Liver (tissue), 9 donors: ENCODE data around the gene THAP10. TPM values are rescaled to one million over a fixed set of nuclear protein-coding genes. Genes with fewer than 3 reads are reported as not detected.

Source experiments
- DNase-seq: peaks from one replicate; pipeline ENCODE4 v3.0.0-alpha.2; 2017; ENCODE audit warnings: low spot score
- H3K27ac ChIP-seq, 2 donors: one replicate each; pipeline ENCODE4 v1.7.0; 2013; ENCODE audit warnings: inconsistent platforms in 2 of 2, low read length in 2 of 2, control low read depth in 1 of 2, low read depth in 1 of 2, mild to moderate bottlenecking in 1 of 2
- H3K27me3 ChIP-seq, 4 donors: one replicate each; pipeline versions ENCODE4 v1.6.1 to v1.7.0; 2013; ENCODE audit warnings: low read length in 3 of 4, inconsistent platforms in 1 of 4, mild to moderate bottlenecking in 1 of 4, moderate library complexity in 1 of 4; ENCODE audit not compliant: control insufficient read depth in 4 of 4, insufficient read depth in 4 of 4
- H3K36me3 ChIP-seq, 4 donors: one replicate each; pipeline versions ENCODE4 v1.6.1 to v1.7.0; 2013; ENCODE audit warnings: low read length in 3 of 4, mild to moderate bottlenecking in 3 of 4, low read depth in 1 of 4, moderate library complexity in 1 of 4; ENCODE audit not compliant: control insufficient read depth in 4 of 4, insufficient read depth in 3 of 4
- H3K4me1 ChIP-seq, 4 donors: one replicate each; pipeline versions ENCODE4 v1.6.1 to v1.7.0; 2013; ENCODE audit warnings: low read length in 3 of 4, mild to moderate bottlenecking in 3 of 4, moderate library complexity in 1 of 4; ENCODE audit not compliant: control insufficient read depth in 4 of 4, insufficient read depth in 4 of 4
- H3K4me3 ChIP-seq, 3 donors: one replicate each; pipeline versions ENCODE4 v1.6.1 to v1.7.0; 2013; ENCODE audit warnings: low read length in 3 of 3, control low read depth in 1 of 3, low read depth in 1 of 3, mild to moderate bottlenecking in 1 of 3
- H3K9ac ChIP-seq, 2 donors: one replicate each; pipeline ENCODE4 v1.7.0; 2013; ENCODE audit warnings: low read length in 2 of 2, mild to moderate bottlenecking in 2 of 2, moderate library complexity in 2 of 2, control low read depth in 1 of 2, low read depth in 1 of 2
- H3K9me3 ChIP-seq, 4 donors: one replicate each; pipeline versions ENCODE4 v1.6.1 to v1.7.0; 2013; ENCODE audit warnings: low read length in 3 of 4; ENCODE audit not compliant: control insufficient read depth in 4 of 4
- ATF3 ChIP-seq: IDR thresholded peaks from 2 replicates; pipeline ENCODE4 v1.6.1; 2016; ENCODE audit warnings: antibody characterized with exemption
- EGR1 ChIP-seq, 2 donors: IDR thresholded peaks; 2 replicates each; pipeline ENCODE4 v1.6.1; 2016 to 2018; ENCODE audit warnings: antibody characterized with exemption in 2 of 2, low read depth in 2 of 2
- FOXA1 ChIP-seq: IDR thresholded peaks from 2 replicates; pipeline ENCODE4 v1.6.1; 2016; ENCODE audit warnings: antibody characterized with exemption
- FOXA2 ChIP-seq: IDR thresholded peaks from 2 replicates; pipeline ENCODE4 v1.6.1; 2016; ENCODE audit warnings: antibody characterized with exemption
- GABPA ChIP-seq, 2 donors: IDR thresholded peaks in 1 of 2; conservative IDR thresholded peaks in 1 of 2; 2 replicates each; pipeline ENCODE4 v1.6.1; 2016; ENCODE audit warnings: antibody characterized with exemption in 2 of 2, mild to moderate bottlenecking in 1 of 2, moderate library complexity in 1 of 2
- HNF4A ChIP-seq, 2 donors: conservative IDR thresholded peaks; 2 replicates each; pipeline ENCODE4 v1.6.1; 2016; ENCODE audit warnings: antibody characterized with exemption in 2 of 2, mild to moderate bottlenecking in 2 of 2
- JUND ChIP-seq, 2 donors: IDR thresholded peaks; 2 replicates each; pipeline ENCODE4 v1.6.1; 2016; ENCODE audit warnings: antibody characterized with exemption in 2 of 2
- MAX ChIP-seq: IDR thresholded peaks from 2 replicates; pipeline ENCODE4 v1.6.1; 2016; ENCODE audit warnings: antibody characterized with exemption
- NR2F2 ChIP-seq: IDR thresholded peaks from 2 replicates; pipeline ENCODE4 v1.6.1; 2016; ENCODE audit warnings: antibody characterized with exemption
- REST ChIP-seq: IDR thresholded peaks from 2 replicates; pipeline ENCODE4 v1.6.1; 2016; ENCODE audit warnings: antibody characterized with exemption, mild to moderate bottlenecking
- RXRA ChIP-seq, 2 donors: IDR thresholded peaks; 2 replicates each; pipeline ENCODE4 v1.6.1; 2017 to 2018; ENCODE audit warnings: antibody characterized with exemption in 2 of 2, mild to moderate bottlenecking in 1 of 2
- SP1 ChIP-seq: IDR thresholded peaks from 2 replicates; pipeline ENCODE4 v1.6.1; 2018; ENCODE audit warnings: antibody characterized with exemption, mild to moderate bottlenecking
- TAF1 ChIP-seq: conservative IDR thresholded peaks from 2 replicates; pipeline ENCODE4 v1.6.1; 2016; ENCODE audit warnings: antibody characterized with exemption, mild to moderate bottlenecking
- YY1 ChIP-seq: IDR thresholded peaks from 2 replicates; pipeline ENCODE4 v1.6.1; 2016; ENCODE audit warnings: antibody characterized with exemption, mild to moderate bottlenecking
- WGBS: extraction: QIAGEN DNeasy Blood & Tissue Kit; methylation state at CpG from one replicate; pipeline ENCODE4 v1.1.7; 2013; 5-methylcytosine and 5-hydroxymethylcytosine counted together
- polyA plus RNA-seq, 2 donors: library from polyadenylated mRNA; stranded (reverse) in 1 of 2; unstranded in 1 of 2; fragments of 200-250 nt in 1 of 2; fragments of >200 nt in 1 of 2; fragmentation: Nextera tagmentation in 1 of 2; extraction: Ambion mirVana in 1 of 2; gene quantifications; one replicate each; pipeline versions ENCODE4 v1.2.1 to v1.2.3, GENCODE V29; 2013 to 2015
- total RNA-seq, 2 donors: library from RNA; depleted of rRNA; stranded (reverse); fragments of >200 nt; gene quantifications; one replicate each; pipeline ENCODE4 v1.2.3, GENCODE V29; 2014
- TF ChIP-seq, protein P1 (sequence below): fragments of 150-350 bp; IDR thresholded peaks from 2 replicates; pipeline ENCODE4 v1.5.1; 2017; ENCODE audit warnings: improper control_type of control experiment, low read depth, low read length; ENCODE audit not compliant: missing input control
- TF ChIP-seq, protein P2 (sequence below): IDR thresholded peaks from 2 replicates; pipeline ENCODE4 v1.6.1; 2016; ENCODE audit warnings: antibody characterized with exemption
- donor health status: healthy.
- donor health status: healthy.
- donor health status: healthy.
- donor health status: healthy.
- donor health status: healthy.

Gene THAP10
- total and polyA plus RNA-seq, 4 donors, result 0.42 to 0.87 (median 0.73) TPM

- WGBS, result 77% methylated on average over 6 of the region's 6 CpGs
- H3K4me3 ChIP-seq, result no peak overlapping the region
- no peak overlapping the region for H3K27ac ChIP-seq
- no peak for DNase-seq
- H3K9ac ChIP-seq, result no peak overlapping the region
- TF ChIP-seq ATF3, result no peak
- TF ChIP-seq YY1, result no peak
- no peak for TF ChIP-seq NR2F2
- no peak for TF ChIP-seq HNF4A (conservative IDR thresholded peaks at IDR 0.05)
- TF ChIP-seq REST, result no peak
- TF ChIP-seq RXRA (IDR thresholded peaks at IDR 0.05), result no peak
- TF ChIP-seq MAX, result no peak
- no peak for TF ChIP-seq TAF1
- TF ChIP-seq, protein P1, sequence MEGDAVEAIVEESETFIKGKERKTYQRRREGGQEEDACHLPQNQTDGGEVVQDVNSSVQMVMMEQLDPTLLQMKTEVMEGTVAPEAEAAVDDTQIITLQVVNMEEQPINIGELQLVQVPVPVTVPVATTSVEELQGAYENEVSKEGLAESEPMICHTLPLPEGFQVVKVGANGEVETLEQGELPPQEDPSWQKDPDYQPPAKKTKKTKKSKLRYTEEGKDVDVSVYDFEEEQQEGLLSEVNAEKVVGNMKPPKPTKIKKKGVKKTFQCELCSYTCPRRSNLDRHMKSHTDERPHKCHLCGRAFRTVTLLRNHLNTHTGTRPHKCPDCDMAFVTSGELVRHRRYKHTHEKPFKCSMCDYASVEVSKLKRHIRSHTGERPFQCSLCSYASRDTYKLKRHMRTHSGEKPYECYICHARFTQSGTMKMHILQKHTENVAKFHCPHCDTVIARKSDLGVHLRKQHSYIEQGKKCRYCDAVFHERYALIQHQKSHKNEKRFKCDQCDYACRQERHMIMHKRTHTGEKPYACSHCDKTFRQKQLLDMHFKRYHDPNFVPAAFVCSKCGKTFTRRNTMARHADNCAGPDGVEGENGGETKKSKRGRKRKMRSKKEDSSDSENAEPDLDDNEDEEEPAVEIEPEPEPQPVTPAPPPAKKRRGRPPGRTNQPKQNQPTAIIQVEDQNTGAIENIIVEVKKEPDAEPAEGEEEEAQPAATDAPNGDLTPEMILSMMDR, result no peak
- TF ChIP-seq, protein P2, sequence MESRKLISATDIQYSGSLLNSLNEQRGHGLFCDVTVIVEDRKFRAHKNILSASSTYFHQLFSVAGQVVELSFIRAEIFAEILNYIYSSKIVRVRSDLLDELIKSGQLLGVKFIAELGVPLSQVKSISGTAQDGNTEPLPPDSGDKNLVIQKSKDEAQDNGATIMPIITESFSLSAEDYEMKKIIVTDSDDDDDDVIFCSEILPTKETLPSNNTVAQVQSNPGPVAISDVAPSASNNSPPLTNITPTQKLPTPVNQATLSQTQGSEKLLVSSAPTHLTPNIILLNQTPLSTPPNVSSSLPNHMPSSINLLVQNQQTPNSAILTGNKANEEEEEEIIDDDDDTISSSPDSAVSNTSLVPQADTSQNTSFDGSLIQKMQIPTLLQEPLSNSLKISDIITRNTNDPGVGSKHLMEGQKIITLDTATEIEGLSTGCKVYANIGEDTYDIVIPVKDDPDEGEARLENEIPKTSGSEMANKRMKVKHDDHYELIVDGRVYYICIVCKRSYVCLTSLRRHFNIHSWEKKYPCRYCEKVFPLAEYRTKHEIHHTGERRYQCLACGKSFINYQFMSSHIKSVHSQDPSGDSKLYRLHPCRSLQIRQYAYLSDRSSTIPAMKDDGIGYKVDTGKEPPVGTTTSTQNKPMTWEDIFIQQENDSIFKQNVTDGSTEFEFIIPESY, result no peak
- TF ChIP-seq FOXA1, result no peak
- H3K9me3 ChIP-seq, result no peaks in the 10 kb centered on the region
- no peaks in the 10 kb centered on the region for H3K36me3 ChIP-seq
- H3K27me3 ChIP-seq, result no peaks in the 10 kb centered on the region
- H3K4me1 ChIP-seq, result no peaks in the 10 kb centered on the region
These were observed 24.2 kb downstream of the THAP10 start for GRCh38 chr15:70867911-70868467.

- Histone ChIP-seq H3K27me3 (no peaks in the 10 kb centered on the region), H3K4me3 (no peak overlapping the region), H3K9me3 (no peaks in the 10 kb centered on the region), H3K36me3 (no peaks in the 10 kb centered on the region), H3K27ac (no peak overlapping the region), H3K4me1 (no peaks in the 10 kb centered on the region), H3K9ac (no peak overlapping the region)
- no peak for DNase-seq
- WGBS, result 94% methylated on average over 5 of the region's 5 CpGs
- no peak for TF ChIP-seq YY1
- no peak for TF ChIP-seq EGR1 (IDR thresholded peaks at IDR 0.05; ENCODE audit: low read depth in 2 of 2)
- TF ChIP-seq FOXA2, result no peak
- TF ChIP-seq REST, result no peak
- TF ChIP-seq RXRA (IDR thresholded peaks at IDR 0.05), result no peak
- no peak for TF ChIP-seq GABPA (IDR thresholded peaks at IDR 0.05 in 1 of 2, conservative IDR thresholded peaks at IDR 0.05 in 1 of 2)
- TF ChIP-seq ATF3, result no peak
- TF ChIP-seq, protein P1, result no peak
- TF ChIP-seq NR2F2, result no peak
- TF ChIP-seq FOXA1, result no peak
- no peak for TF ChIP-seq TAF1
- no peak for TF ChIP-seq SP1
- TF ChIP-seq JUND (IDR thresholded peaks at IDR 0.05), result no peak
These were observed 25.1 kb downstream of the THAP10 start for GRCh38 chr15:70866982-70867641.
